HepG2 (cell line): Measurements from ENCODE around the gene XKR7. TPM values are rescaled to one million over a fixed set of nuclear protein-coding genes. Genes with fewer than 3 reads are reported as not detected.
A peak's percentile ranks its signal among the peaks of the same experiment; 100 is the strongest.

Experiments
- ATAC-seq: fragments of 200-7000 bp; cut with Tn5 transposase; 3 replicates; pipeline ENCODE4 v1.9.1; 2020; ENCODE audit warnings: mild to moderate bottlenecking, moderate library complexity
- BruUV-seq: library from RNA; stranded (reverse); fragments of 400-500 nt; replicated peaks from 2 replicates; lab custom pipeline; 2021; lab: Mats Ljungman, UMichigan
- CTCF ChIA-PET: fragments of 300-600 bp; formaldehyde crosslinking; extraction: SDS; loops from one replicate; lab custom pipeline; 2021; ENCODE audit warnings: low total read pairs, inconsistent platforms, low intra/inter-chr PET ratio; lab: Yijun Ruan, JAX
- POLR2A ChIA-PET: fragments of 350-600 bp; sonication (Branson Sonifier 250); formaldehyde crosslinking; loops from one replicate; lab custom pipeline; 2020; ENCODE audit warnings: antibody characterized with exemption, inconsistent platforms; lab: Yijun Ruan, JAX
- DNase-seq: peaks from one replicate; pipeline ENCODE4 v3.0.0-alpha.2; 2015; ENCODE audit warnings: low spot score
- FAIRE-seq: peaks from 3 replicates; lab custom pipeline; 2011; peaks lifted over from hg19 to GRCh38; lab: Jason Lieb, UNC
- H2AFZ ChIP-seq: one replicate; pipeline ENCODE4 v1.6.1; 2011; ENCODE audit warnings: low read length, inconsistent platforms
- H3K27ac ChIP-seq: fragments of 300-600 bp; 3 replicates; pipeline ENCODE4 v1.8.0; 2011; ENCODE audit warnings: mixed run types, mild to moderate bottlenecking, mixed read lengths, low read length, inconsistent platforms; ENCODE audit not compliant: insufficient read depth; ENCODE audit errors: extremely low read length
- H3K27me3 ChIP-seq, 2 experiments: fragments of 200-600 bp in 1 of 2; 2 replicates in 1 of 2; 3 replicates in 1 of 2; pipeline versions ENCODE4 v1.6.0 to v1.8.0; 2011; ENCODE audit warnings: low read length in 2 of 2, mild to moderate bottlenecking in 2 of 2, moderate library complexity in 2 of 2, inconsistent platforms in 1 of 2; ENCODE audit not compliant: insufficient read depth in 2 of 2, control insufficient read depth in 1 of 2
- H3K36me3 ChIP-seq, 2 experiments: fragments of 200-600 bp in 1 of 2; replicated peaks in 1 of 2; 2 replicates in 1 of 2; 3 replicates in 1 of 2; pipeline versions ENCODE4 v1.5.1 to v1.8.0; 2011; ENCODE audit warnings: low read length in 2 of 2, inconsistent platforms in 1 of 2; ENCODE audit not compliant: insufficient read depth in 2 of 2, control insufficient read depth in 1 of 2
- H3K4me1 ChIP-seq: 2 replicates; pipeline ENCODE4 v1.5.1; 2012; ENCODE audit warnings: low read length, inconsistent platforms; ENCODE audit not compliant: insufficient read depth
- H3K4me2 ChIP-seq: 2 replicates; pipeline ENCODE4 v1.6.0; 2011; ENCODE audit warnings: low read depth, low read length, inconsistent platforms
- H3K4me3 ChIP-seq, 3 experiments: fragments of 200-600 bp in 1 of 3; sonication (generic), shearing (Covaris generic) in 1 of 3; replicated peaks in 1 of 3; 2 replicates each; pipeline ENCODE4 v1.5.1; 2011 to 2016; ENCODE audit warnings: low read length in 3 of 3, inconsistent platforms in 2 of 3, low read depth in 2 of 3, mild to moderate bottlenecking in 2 of 3, control low read depth in 1 of 3, mixed read lengths in 1 of 3; ENCODE audit not compliant: insufficient read depth in 1 of 3
- H3K79me2 ChIP-seq: one replicate; pipeline ENCODE4 v1.6.1; 2011; ENCODE audit warnings: low read length, inconsistent platforms; ENCODE audit not compliant: insufficient read depth
- H3K9ac ChIP-seq: 2 replicates; pipeline ENCODE4 v1.6.0; 2011; ENCODE audit warnings: mild to moderate bottlenecking, low read depth, low read length, inconsistent platforms; ENCODE audit not compliant: insufficient read depth
- H3K9me3 ChIP-seq: 2 replicates; pipeline ENCODE4 v1.5.1; 2012; ENCODE audit warnings: mild to moderate bottlenecking, low read length
- H4K20me1 ChIP-seq: 2 replicates; pipeline ENCODE4 v1.6.0; 2011; ENCODE audit warnings: inconsistent platforms, mild to moderate bottlenecking, low read length, moderate library complexity; ENCODE audit not compliant: insufficient read depth
- ARID4A ChIP-seq: sonication (generic); formaldehyde crosslinking; IDR thresholded peaks from 2 replicates; pipeline ENCODE4 v1.5.0; 2020; ENCODE audit warnings: mild to moderate bottlenecking, missing genetic modification reagents, borderline replicate concordance
- CTCF ChIP-seq: sonication (generic); formaldehyde crosslinking; IDR thresholded peaks from 2 replicates; pipeline ENCODE4 v1.5.0; 2020; ENCODE audit warnings: mild to moderate bottlenecking, missing genetic modification reagents, moderate library complexity
- KAT2B ChIP-seq: fragments of 150-350 bp; IDR thresholded peaks from 2 replicates; pipeline ENCODE4 v1.6.1; 2014; ENCODE audit warnings: low read depth, low read length, borderline replicate concordance
- NONO ChIP-seq, 2 experiments: fragments of 450-650 bp in 1 of 2; sonication (generic) in 1 of 2; formaldehyde crosslinking in 1 of 2; IDR thresholded peaks in 1 of 2; conservative IDR thresholded peaks in 1 of 2; 2 replicates each; pipeline versions ENCODE4 v1.6.1 to v1.8.0; 2017 to 2022; ENCODE audit warnings: mild to moderate bottlenecking in 1 of 2, missing genetic modification reagents in 1 of 2, moderate library complexity in 1 of 2
- PLRG1 ChIP-seq: fragments of 450-650 bp; conservative IDR thresholded peaks from 2 replicates; pipeline ENCODE4 v1.6.1; 2016
- TEAD3 ChIP-seq: optimal IDR thresholded peaks from 2 replicates; pipeline ENCODE3; 2016; ENCODE audit warnings: borderline replicate concordance
- TRIM22 ChIP-seq: fragments of 450-650 bp; IDR thresholded peaks from 2 replicates; pipeline ENCODE4 v1.6.1; 2017
- ZNF205 ChIP-seq: IDR thresholded peaks from 2 replicates; pipeline ENCODE4 v1.6.1; 2018; ENCODE audit warnings: missing biosample characterization, missing genetic modification reagents
- ZNF567 ChIP-seq: sonication (generic); formaldehyde crosslinking; IDR thresholded peaks from 2 replicates; pipeline ENCODE4 v1.8.1; 2023; ENCODE audit warnings: mild to moderate bottlenecking, missing genetic modification reagents, borderline replicate concordance
- WGBS: methylation state at CpG from one replicate; pipeline ENCODE4 v1.1.6; 2017; ENCODE audit warnings: low lambda C conversion rate; 5-methylcytosine and 5-hydroxymethylcytosine counted together
- in situ Hi-C: cut with HindIII; loops from 2 replicates; pipeline ENCODE4 v1.10.0; 2017; ENCODE audit warnings: low pct_unique_long_range_greater_than_20kb; ENCODE audit not compliant: extremely low pct_ligation_motif_present
- intact Hi-C: fragments of 100-400 bp; cut with micrococcal nuclease; formaldehyde crosslinking; loops from one replicate; pipeline ENCODE4 v1.10.0; 2022; ENCODE audit not compliant: unreplicated experiment
- polyA plus RNA-seq, 8 experiments: library from polyadenylated mRNA; depleted of rRNA in 3 of 8; stranded (reverse) in 7 of 8; unstranded in 1 of 8; fragments of >200 nt; fragmentation: Illumina TruSeq in 4 of 8; extraction: Trizol in 4 of 8; gene quantifications; 2 replicates each; pipeline versions ENCODE4 v1.2.1 to v1.2.3, GENCODE V29; 2011 to 2016; ENCODE audit warnings: low read depth in 4 of 8, missing spikeins in 1 of 8, mixed read lengths in 1 of 8; ENCODE audit not compliant: insufficient read depth in 1 of 8
- total RNA-seq, 5 experiments: library from RNA; depleted of rRNA; stranded (reverse); fragments of >200 nt; fragmentation: Illumina TruSeq; extraction: Trizol; gene quantifications; 2 replicates each; pipeline ENCODE4 v1.2.3, GENCODE V29; 2016; ENCODE audit warnings: low read depth in 1 of 5
- TF ChIP-seq, protein P1 (sequence below): sonication (generic); formaldehyde crosslinking; IDR thresholded peaks from 2 replicates; pipeline ENCODE4 v1.4.0; 2020; ENCODE audit warnings: missing genetic modification reagents
- TF ChIP-seq, protein P2 (sequence below): sonication (generic); formaldehyde crosslinking; IDR thresholded peaks from 2 replicates; pipeline ENCODE4 v1.4.0; 2020; ENCODE audit warnings: missing genetic modification reagents

The XKR7 gene
- total and polyA plus RNA-seq, 2 of the 13 experiments (the other 11 are each of a cell fraction or from before 2014, with no cell fraction given), result not detected

DNA sequence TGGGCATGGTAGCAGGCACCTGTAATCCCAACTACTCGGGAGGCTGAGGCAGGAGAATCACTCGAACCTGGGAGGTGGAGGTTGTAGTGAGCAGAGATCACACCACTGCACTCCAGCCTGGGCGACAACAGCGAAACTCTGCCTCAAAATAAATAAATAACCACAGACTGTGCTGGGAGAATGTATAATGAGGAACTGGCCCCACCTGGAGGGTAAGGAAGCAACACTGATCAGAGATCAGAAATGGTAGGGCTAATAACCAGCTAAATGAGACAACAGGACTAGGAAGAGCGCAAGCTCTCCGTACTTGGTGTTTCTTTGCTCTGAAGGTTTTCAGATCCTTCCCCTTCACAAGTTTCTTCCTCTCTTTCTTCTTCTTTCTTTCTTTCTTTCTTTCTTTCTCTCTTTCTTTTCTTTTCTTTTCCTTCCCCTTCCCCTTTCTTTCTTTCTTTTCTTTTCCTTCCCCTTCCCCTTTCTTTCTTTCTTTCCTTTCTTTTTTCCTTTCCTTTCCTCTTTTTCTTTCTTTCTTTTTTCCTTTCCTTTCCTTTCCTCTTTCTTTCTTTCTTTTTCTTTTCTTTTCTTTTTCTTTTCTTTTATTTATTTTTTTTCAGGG lies 56.8 kb downstream of the XKR7 start:
- Histone ChIP-seq H3K9ac (no peak overlapping the region), H4K20me1 (no peaks in the 10 kb centered on the region), H3K4me3 (no peak overlapping the region), H3K27me3 (peaks cover 5 to 39% of the 10 kb centered on the region in 2 experiments; a peak in 4 of 5 replicates), H3K4me1 (peaks cover 22% of the 10 kb centered on the region), H3K4me2 (no peak overlapping the region), H3K27ac (no peak overlapping the region), H2AFZ (no peak overlapping the region), H3K79me2 (no peaks in the 10 kb centered on the region), H3K36me3 (no peaks in the 10 kb centered on the region), H3K9me3 (no peaks in the 10 kb centered on the region)
- no peak for DNase-seq
- no TSS peak for BruUV-seq
- ChIA-PET CTCF (no interaction called here), POLR2A (no interaction called here)
- no peak for FAIRE-seq
- no peak for ATAC-seq
- intact Hi-C loops, result no loop called here
- WGBS, result 43% methylated on average over 6 of the region's 6 CpGs
- in situ Hi-C loops, result no loop called here
- TF ChIP-seq TEAD3 (no peak), TRIM22 (peak; percentile 76; the same call in 1 of the 2 replicates), CTCF (peak; percentile 24; the same call in 1 of the 2 replicates), KAT2B (no peak), ARID4A (CRISPR knock-in tag) (no peak), NONO (IDR thresholded peaks at IDR 0.05) (0 out of 2 replicates have a peak, but pooled peaks have one; percentile 80), NONO (CRISPR knock-in tag; conservative IDR thresholded peaks at IDR 0.05) (no peak), ZNF567 (CRISPR knock-in tag) (no peak), ZNF205 (CRISPR knock-in tag) (no peak), PLRG1 (0 out of 2 replicates have a peak, but pooled peaks have one; percentile 72)
- TF ChIP-seq, protein P1, sequence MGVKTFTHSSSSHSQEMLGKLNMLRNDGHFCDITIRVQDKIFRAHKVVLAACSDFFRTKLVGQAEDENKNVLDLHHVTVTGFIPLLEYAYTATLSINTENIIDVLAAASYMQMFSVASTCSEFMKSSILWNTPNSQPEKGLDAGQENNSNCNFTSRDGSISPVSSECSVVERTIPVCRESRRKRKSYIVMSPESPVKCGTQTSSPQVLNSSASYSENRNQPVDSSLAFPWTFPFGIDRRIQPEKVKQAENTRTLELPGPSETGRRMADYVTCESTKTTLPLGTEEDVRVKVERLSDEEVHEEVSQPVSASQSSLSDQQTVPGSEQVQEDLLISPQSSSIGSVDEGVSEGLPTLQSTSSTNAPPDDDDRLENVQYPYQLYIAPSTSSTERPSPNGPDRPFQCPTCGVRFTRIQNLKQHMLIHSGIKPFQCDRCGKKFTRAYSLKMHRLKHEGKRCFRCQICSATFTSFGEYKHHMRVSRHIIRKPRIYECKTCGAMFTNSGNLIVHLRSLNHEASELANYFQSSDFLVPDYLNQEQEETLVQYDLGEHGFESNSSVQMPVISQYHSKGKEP, result no peak
- TF ChIP-seq, protein P2, sequence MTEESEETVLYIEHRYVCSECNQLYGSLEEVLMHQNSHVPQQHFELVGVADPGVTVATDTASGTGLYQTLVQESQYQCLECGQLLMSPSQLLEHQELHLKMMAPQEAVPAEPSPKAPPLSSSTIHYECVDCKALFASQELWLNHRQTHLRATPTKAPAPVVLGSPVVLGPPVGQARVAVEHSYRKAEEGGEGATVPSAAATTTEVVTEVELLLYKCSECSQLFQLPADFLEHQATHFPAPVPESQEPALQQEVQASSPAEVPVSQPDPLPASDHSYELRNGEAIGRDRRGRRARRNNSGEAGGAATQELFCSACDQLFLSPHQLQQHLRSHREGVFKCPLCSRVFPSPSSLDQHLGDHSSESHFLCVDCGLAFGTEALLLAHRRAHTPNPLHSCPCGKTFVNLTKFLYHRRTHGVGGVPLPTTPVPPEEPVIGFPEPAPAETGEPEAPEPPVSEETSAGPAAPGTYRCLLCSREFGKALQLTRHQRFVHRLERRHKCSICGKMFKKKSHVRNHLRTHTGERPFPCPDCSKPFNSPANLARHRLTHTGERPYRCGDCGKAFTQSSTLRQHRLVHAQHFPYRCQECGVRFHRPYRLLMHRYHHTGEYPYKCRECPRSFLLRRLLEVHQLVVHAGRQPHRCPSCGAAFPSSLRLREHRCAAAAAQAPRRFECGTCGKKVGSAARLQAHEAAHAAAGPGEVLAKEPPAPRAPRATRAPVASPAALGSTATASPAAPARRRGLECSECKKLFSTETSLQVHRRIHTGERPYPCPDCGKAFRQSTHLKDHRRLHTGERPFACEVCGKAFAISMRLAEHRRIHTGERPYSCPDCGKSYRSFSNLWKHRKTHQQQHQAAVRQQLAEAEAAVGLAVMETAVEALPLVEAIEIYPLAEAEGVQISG (CRISPR knock-in tag), result no peak
